Fibroblast of lung (primary cell): ENCODE results near the gene DMBX1. TPM values are rescaled to one million over a fixed set of nuclear protein-coding genes. Genes with fewer than 3 reads are reported as not detected.

Experiments used
- DNase-seq, 2 donors: peaks; one replicate each; pipeline versions ENCODE4 v3.0.0 to v3.0.0-alpha.2; 2010; ENCODE audit warnings: low read depth in 2 of 2
- H2AFZ ChIP-seq: 2 replicates; pipeline ENCODE4 v1.5.1; 2012; ENCODE audit warnings: low read length, control low read depth, inconsistent platforms
- H3K27ac ChIP-seq: 2 replicates; pipeline ENCODE4 v1.5.1; 2011; ENCODE audit warnings: low read length, control low read depth; ENCODE audit not compliant: insufficient read depth
- H3K27me3 ChIP-seq: 2 replicates; pipeline ENCODE4 v1.5.1; 2011; ENCODE audit warnings: mild to moderate bottlenecking, low read length; ENCODE audit not compliant: control insufficient read depth, insufficient read depth
- H3K36me3 ChIP-seq: 2 replicates; pipeline ENCODE4 v1.5.1; 2011; ENCODE audit warnings: low read length; ENCODE audit not compliant: control insufficient read depth, insufficient read depth
- H3K4me1 ChIP-seq: 2 replicates; pipeline ENCODE4 v1.5.1; 2011; ENCODE audit warnings: low read length; ENCODE audit not compliant: control insufficient read depth, insufficient read depth; ENCODE audit errors: extremely low read depth
- H3K4me2 ChIP-seq: 2 replicates; pipeline ENCODE4 v1.5.1; 2011; ENCODE audit warnings: low read length, control low read depth; ENCODE audit not compliant: insufficient read depth; ENCODE audit errors: extremely low read depth
- H3K4me3 ChIP-seq, 4 experiments: fragments of 200-600 bp in 1 of 4; sonication (generic) in 1 of 4; replicated peaks in 1 of 4; 2 replicates each; pipeline ENCODE4 v1.5.1; 2011 to 2016; ENCODE audit warnings: low read length in 4 of 4, low read depth in 3 of 4, mild to moderate bottlenecking in 3 of 4, control low read depth in 2 of 4, inconsistent platforms in 1 of 4, mixed read lengths in 1 of 4; ENCODE audit not compliant: insufficient read depth in 1 of 4; ENCODE audit errors: control extremely low read depth in 1 of 4
- H3K79me2 ChIP-seq: 2 replicates; pipeline ENCODE4 v1.5.1; 2012; ENCODE audit warnings: mild to moderate bottlenecking, low read length, inconsistent platforms; ENCODE audit not compliant: control insufficient read depth, insufficient read depth
- H3K9ac ChIP-seq: 2 replicates; pipeline ENCODE4 v1.5.1; 2011; ENCODE audit warnings: mild to moderate bottlenecking, low read length, control low read depth; ENCODE audit not compliant: insufficient read depth
- H3K9me3 ChIP-seq: 2 replicates; pipeline ENCODE4 v1.5.1; 2012; ENCODE audit warnings: low read depth, low read length; ENCODE audit not compliant: control insufficient read depth, insufficient read depth
- H4K20me1 ChIP-seq: 2 replicates; pipeline ENCODE4 v1.5.1; 2011; ENCODE audit warnings: low read length; ENCODE audit not compliant: control insufficient read depth, insufficient read depth; ENCODE audit errors: extremely low read depth
- EZH2 ChIP-seq: IDR thresholded peaks from 2 replicates; pipeline ENCODE4 v1.5.1; 2012; ENCODE audit warnings: low read length, control low read depth, mild to moderate bottlenecking; ENCODE audit errors: missing control alignments
- polyA plus RNA-seq, 2 donors: library from polyadenylated mRNA; depleted of rRNA in 1 of 2; stranded (reverse) in 1 of 2; unstranded in 1 of 2; fragments of >200 nt; gene quantifications; 2 replicates each; pipeline ENCODE4 v1.2.1, GENCODE V29; 2011 to 2012; ENCODE audit warnings: missing spikeins in 1 of 2
- total RNA-seq: library from RNA; depleted of rRNA; stranded (reverse); fragments of >200 nt; gene quantifications from 2 replicates; pipeline ENCODE4 v1.2.1, GENCODE V29; 2014
- TF ChIP-seq, protein P1 (sequence below), 2 donors: IDR thresholded peaks in 1 of 2; conservative IDR thresholded peaks in 1 of 2; 1 replicate in 1 of 2; 2 replicates in 1 of 2; pipeline ENCODE4 v1.5.1; 2011 to 2012; ENCODE audit warnings: low read length in 2 of 2, control low read depth in 1 of 2, inconsistent platforms in 1 of 2, low read depth in 1 of 2, mild to moderate bottlenecking in 1 of 2

The DMBX1 gene
- total and polyA plus RNA-seq, 2 donors (not counting 1 experiment from before 2014, with no cell fraction given), result not detected

DNA sequence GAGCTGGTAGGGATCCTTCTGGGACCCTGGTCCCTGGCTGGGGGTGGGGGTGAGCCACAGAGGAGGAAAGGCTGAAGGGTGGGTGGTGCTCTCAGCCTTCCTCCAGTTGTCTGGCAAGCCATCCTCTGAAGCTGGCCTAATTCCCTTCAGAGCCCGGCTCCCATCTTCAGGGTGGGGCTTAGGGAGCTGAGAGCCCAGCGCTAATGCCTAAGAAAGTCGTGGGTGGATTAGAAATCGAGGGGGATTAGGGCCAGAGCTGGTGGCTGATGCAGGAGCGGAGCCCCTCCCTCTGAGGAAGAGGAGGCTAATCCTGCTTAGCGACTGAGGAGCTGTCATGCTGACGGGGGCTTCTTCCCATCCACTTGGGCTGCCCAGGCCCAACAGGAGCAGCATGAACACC, 30.8 kb upstream of the DMBX1 start:
- Histone ChIP-seq H3K27me3 (peaks cover 10% of the 10 kb centered on the region), H3K4me2 (no peak overlapping the region), H3K27ac (no peak overlapping the region), H3K4me3 (no peak overlapping the region), H3K9ac (no peak overlapping the region), H3K79me2 (no peaks in the 10 kb centered on the region), H3K9me3 (no peaks in the 10 kb centered on the region), H4K20me1 (no peaks in the 10 kb centered on the region), H3K36me3 (no peaks in the 10 kb centered on the region), H2AFZ (no peak overlapping the region), H3K4me1 (no peaks in the 10 kb centered on the region)
- TF ChIP-seq, protein P1, sequence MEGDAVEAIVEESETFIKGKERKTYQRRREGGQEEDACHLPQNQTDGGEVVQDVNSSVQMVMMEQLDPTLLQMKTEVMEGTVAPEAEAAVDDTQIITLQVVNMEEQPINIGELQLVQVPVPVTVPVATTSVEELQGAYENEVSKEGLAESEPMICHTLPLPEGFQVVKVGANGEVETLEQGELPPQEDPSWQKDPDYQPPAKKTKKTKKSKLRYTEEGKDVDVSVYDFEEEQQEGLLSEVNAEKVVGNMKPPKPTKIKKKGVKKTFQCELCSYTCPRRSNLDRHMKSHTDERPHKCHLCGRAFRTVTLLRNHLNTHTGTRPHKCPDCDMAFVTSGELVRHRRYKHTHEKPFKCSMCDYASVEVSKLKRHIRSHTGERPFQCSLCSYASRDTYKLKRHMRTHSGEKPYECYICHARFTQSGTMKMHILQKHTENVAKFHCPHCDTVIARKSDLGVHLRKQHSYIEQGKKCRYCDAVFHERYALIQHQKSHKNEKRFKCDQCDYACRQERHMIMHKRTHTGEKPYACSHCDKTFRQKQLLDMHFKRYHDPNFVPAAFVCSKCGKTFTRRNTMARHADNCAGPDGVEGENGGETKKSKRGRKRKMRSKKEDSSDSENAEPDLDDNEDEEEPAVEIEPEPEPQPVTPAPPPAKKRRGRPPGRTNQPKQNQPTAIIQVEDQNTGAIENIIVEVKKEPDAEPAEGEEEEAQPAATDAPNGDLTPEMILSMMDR (conservative IDR thresholded peaks at IDR 0.05 in 1 of 2, IDR thresholded peaks at IDR 0.05 in 1 of 2; ENCODE audit: low read depth in 1 of 2, low read length in 2 of 2), result no peak
- no peak for TF ChIP-seq EZH2
- no peak for DNase-seq

DNA sequence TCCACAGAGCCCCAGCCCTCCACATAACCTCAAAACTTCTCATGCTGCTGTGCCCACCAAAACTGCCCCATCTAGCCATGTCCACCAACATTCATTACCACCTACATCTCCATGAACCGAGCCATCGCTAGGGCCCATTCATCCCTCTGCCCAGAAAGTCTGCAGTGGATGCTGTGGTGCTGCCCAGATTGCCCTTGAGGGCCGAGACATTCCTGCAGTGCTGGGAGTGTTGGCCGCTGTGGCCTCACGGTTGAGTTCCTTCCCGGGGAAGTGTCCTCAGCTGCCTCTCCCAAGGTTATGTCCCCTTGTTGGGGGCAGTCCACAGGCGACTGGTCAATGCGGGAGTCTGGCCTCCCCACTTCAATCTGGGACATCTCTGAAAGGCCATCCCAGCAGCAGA, 30.3 kb upstream of the DMBX1 start:
- Histone ChIP-seq H4K20me1 (no peaks in the 10 kb centered on the region), H3K36me3 (no peaks in the 10 kb centered on the region), H3K27me3 (peaks cover 15% of the 10 kb centered on the region), H3K4me3 (no peak overlapping the region), H3K4me2 (no peak overlapping the region), H3K9ac (no peak overlapping the region), H3K27ac (no peak overlapping the region), H2AFZ (no peak overlapping the region), H3K9me3 (no peaks in the 10 kb centered on the region), H3K79me2 (no peaks in the 10 kb centered on the region), H3K4me1 (no peaks in the 10 kb centered on the region)
- TF ChIP-seq, protein P1 (conservative IDR thresholded peaks at IDR 0.05 in 1 of 2, IDR thresholded peaks at IDR 0.05 in 1 of 2; ENCODE audit: low read depth in 1 of 2, low read length in 2 of 2), result no peak
- TF ChIP-seq EZH2, result no peak
- DNase-seq, result no peak

DNA sequence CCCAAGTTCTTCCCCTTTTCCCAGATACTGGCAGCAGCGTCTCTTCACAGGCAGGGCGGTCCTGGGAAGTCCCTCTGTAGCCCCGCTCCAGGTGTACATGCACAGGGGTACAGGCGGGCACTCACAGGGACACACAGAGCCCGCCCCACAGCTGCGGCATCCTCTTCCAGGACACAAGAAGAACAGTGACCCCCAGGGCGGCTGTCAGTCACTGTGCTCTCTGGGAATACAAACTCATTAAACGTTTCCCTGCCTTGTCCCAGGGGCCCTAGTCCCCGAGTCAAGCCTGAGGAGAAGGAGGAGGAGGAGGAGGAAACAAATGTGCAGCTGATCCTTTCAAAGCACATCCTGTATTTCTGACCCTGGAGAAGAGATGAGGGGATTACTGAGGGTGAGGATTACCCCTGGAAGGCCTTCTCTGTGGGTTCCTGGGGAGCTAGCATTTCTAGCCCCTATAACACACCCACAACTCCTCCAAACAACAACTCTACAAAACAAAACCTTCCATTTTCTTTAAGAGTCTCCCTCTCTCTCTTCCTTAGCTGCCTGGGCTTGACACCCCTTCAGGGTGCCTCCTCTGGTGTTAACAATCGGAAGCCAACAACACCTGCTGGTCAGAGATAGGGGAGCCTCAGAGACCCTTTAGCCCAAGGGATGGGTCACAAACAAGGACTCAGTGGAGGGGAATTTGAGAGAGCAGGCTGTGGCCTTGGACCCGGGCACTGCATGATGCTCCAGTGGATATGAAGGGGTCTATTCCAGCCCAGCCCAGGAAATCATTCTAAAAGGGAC, 28.4 kb upstream of the DMBX1 start:
- H3K9me3 ChIP-seq, result no peaks in the 10 kb centered on the region
- no peaks in the 10 kb centered on the region for H3K4me1 ChIP-seq
- H3K36me3 ChIP-seq, result no peaks in the 10 kb centered on the region
- DNase-seq, result no peak
- H4K20me1 ChIP-seq, result no peaks in the 10 kb centered on the region
- no peak overlapping the region for H3K9ac ChIP-seq
- no peaks in the 10 kb centered on the region for H3K79me2 ChIP-seq
- peaks cover 22% of the 10 kb centered on the region for H3K27me3 ChIP-seq
- H3K27ac ChIP-seq, result no peak overlapping the region
- no peak overlapping the region for H3K4me3 ChIP-seq
- no peak overlapping the region for H3K4me2 ChIP-seq
- no peak overlapping the region for H2AFZ ChIP-seq
- no peak for TF ChIP-seq EZH2
- TF ChIP-seq, protein P1 (conservative IDR thresholded peaks at IDR 0.05 in 1 of 2, IDR thresholded peaks at IDR 0.05 in 1 of 2; ENCODE audit: low read depth in 1 of 2, low read length in 2 of 2), result no peak
